Neural progenitor cell (in vitro differentiated cells): ENCODE results near the gene SMG9.

Experiments used
- CTCF ChIP-seq: fragments of 200-600 bp; sonication (generic); IDR thresholded peaks from 2 replicates; pipeline ENCODE4 v1.5.1; 2017; ENCODE audit warnings: antibody characterized with exemption, mild to moderate bottlenecking
- EZH2 ChIP-seq: fragments of 200-600 bp; sonication (generic); IDR thresholded peaks from 2 replicates; pipeline ENCODE4 v1.6.1; 2017; ENCODE audit warnings: antibody characterized with exemption, mild to moderate bottlenecking, moderate library complexity

GRCh38 chr19:43779147-43779819, 24.5 kb upstream of the SMG9 start:
- TF ChIP-seq EZH2: no peak
- no peak for TF ChIP-seq CTCF
